Measurements from ENCODE around the gene PTOV1. TPM values are rescaled to one million over a fixed set of nuclear protein-coding genes. Genes with fewer than 3 reads are reported as not detected.

The PTOV1 gene
- total RNA-seq, 4 donors from 2014 or later = 88.3 to 148 (median 98.9) TPM

DNA sequence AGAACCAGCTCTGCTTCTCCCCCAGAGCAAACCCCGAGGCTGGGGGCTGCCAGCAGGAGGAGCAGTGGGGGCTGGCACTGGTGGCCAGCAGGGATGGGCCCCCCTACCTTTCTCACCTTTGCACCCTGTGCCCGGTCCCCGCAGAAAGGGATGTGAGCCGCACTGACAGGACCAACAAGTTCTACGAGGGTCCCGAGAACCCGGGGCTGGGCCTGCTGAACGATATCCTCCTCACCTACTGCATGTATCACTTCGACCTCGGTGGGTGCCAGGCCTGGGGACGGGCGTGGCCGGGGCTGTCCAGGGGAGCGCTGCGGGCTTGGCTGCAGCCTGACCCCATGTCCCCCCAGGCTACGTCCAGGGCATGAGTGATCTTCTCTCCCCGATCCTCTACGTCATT lies 33.1 kb downstream of the PTOV1 start:
- H3K27me3 ChIP-seq = no peaks in the 10 kb centered on the region
- H3K9me3 ChIP-seq = no peaks in the 10 kb centered on the region
- H3K4me3 ChIP-seq (replicated peaks in 1 of 3) = no peak overlapping the region
- H3K36me3 ChIP-seq = peaks cover 54 to 69% of the 10 kb centered on the region in 2 donors
- H3K27ac ChIP-seq = no peak overlapping the region
- H3K4me1 ChIP-seq = no peaks in the 10 kb centered on the region
- 93 to 94% methylated on average over 8 to 18 of the region's 18 CpGs for WGBS, 2 donors
- DNase-seq = no peak
- intact Hi-C loops (cut with DNase I) = no loop called here
- TF ChIP-seq POLR2A (IDR thresholded peaks at IDR 0.05) = no peak
- TF ChIP-seq, protein P1, sequence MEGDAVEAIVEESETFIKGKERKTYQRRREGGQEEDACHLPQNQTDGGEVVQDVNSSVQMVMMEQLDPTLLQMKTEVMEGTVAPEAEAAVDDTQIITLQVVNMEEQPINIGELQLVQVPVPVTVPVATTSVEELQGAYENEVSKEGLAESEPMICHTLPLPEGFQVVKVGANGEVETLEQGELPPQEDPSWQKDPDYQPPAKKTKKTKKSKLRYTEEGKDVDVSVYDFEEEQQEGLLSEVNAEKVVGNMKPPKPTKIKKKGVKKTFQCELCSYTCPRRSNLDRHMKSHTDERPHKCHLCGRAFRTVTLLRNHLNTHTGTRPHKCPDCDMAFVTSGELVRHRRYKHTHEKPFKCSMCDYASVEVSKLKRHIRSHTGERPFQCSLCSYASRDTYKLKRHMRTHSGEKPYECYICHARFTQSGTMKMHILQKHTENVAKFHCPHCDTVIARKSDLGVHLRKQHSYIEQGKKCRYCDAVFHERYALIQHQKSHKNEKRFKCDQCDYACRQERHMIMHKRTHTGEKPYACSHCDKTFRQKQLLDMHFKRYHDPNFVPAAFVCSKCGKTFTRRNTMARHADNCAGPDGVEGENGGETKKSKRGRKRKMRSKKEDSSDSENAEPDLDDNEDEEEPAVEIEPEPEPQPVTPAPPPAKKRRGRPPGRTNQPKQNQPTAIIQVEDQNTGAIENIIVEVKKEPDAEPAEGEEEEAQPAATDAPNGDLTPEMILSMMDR (IDR thresholded peaks at IDR 0.05) = no peak

DNA sequence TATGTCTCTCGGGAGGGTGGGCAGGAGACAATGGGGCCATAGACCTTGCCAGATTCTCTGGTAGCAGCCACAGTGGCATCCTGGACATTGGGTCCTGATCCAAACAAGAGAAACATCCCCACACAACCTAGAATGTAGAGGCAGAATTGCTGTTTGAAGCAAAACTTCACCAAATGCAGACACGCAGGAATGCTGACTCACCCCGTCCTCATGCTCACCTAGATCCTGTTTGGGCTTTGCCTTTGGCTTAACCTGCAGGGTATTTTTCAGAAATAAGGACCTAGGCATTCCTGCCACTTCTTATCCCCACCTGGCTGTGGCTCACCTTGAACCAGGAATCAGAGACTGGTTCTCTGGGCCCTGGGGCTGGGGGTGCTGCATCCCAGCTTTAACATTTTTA lies 33.8 kb downstream of the PTOV1 start:
- WGBS, 2 donors = 88 to 100% methylated on average over 3 of the region's 3 CpGs
- Histone ChIP-seq H3K4me3 (replicated peaks in 1 of 3) (no peak overlapping the region), H3K9me3 (no peaks in the 10 kb centered on the region), H3K27me3 (no peaks in the 10 kb centered on the region), H3K27ac (no peak overlapping the region), H3K4me1 (peaks cover 0 to 3% of the 10 kb centered on the region in 2 donors), H3K36me3 (peaks cover 54 to 63% of the 10 kb centered on the region in 2 donors)
- intact Hi-C loops (cut with DNase I) = no loop called here
- TF ChIP-seq, protein P1 (IDR thresholded peaks at IDR 0.05) = no peak
- no peak for TF ChIP-seq POLR2A (IDR thresholded peaks at IDR 0.05)
- DNase-seq = no peak

DNA sequence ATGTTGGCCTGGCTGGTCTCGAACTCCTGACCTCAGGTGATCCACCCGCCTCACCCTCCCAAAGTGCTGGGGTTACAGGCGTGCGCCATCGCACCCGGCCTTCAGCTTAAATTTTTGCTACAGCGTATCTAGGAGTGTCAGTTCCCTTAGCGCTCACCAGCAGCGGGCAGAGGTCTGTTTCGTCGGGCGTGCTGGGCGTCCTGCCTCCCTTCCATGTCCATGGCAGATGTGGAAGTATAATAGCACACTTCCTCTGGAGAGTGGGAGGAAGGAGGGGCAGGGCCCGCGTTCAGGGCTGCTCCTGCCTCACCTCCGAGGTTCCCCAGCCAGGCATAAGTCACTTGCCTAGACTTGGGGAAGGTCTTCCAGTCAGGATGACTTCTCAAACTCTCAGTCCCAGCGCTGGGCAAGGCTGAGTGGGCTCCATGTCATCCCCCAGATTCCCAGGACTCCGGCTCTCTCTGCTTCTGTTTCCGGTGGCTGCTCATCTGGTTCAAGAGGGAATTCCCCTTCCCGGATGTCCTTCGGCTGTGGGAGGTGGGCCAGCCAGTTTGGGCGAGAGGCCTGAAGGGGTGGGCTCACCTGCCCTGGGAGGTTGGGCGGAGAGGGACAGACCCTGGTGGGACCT lies 36.2 kb downstream of the PTOV1 start:
- no peak for DNase-seq
- TF ChIP-seq POLR2A (IDR thresholded peaks at IDR 0.05) = no peak
- TF ChIP-seq, protein P1 (IDR thresholded peaks at IDR 0.05) = no peak
- WGBS, 2 donors = 74 to 88% methylated on average over 9 to 23 of the region's 23 CpGs
- no peaks in the 10 kb centered on the region for H3K27me3 ChIP-seq
- no peaks in the 10 kb centered on the region for H3K9me3 ChIP-seq
- H3K4me3 ChIP-seq (replicated peaks in 1 of 3) = no peak overlapping the region
- intact Hi-C loops (cut with DNase I) = no loop called here
- peaks cover 33 to 40% of the 10 kb centered on the region in 2 donors for H3K36me3 ChIP-seq
- no peak overlapping the region for H3K27ac ChIP-seq
- peaks cover 5 to 12% of the 10 kb centered on the region in 2 donors for H3K4me1 ChIP-seq

DNA sequence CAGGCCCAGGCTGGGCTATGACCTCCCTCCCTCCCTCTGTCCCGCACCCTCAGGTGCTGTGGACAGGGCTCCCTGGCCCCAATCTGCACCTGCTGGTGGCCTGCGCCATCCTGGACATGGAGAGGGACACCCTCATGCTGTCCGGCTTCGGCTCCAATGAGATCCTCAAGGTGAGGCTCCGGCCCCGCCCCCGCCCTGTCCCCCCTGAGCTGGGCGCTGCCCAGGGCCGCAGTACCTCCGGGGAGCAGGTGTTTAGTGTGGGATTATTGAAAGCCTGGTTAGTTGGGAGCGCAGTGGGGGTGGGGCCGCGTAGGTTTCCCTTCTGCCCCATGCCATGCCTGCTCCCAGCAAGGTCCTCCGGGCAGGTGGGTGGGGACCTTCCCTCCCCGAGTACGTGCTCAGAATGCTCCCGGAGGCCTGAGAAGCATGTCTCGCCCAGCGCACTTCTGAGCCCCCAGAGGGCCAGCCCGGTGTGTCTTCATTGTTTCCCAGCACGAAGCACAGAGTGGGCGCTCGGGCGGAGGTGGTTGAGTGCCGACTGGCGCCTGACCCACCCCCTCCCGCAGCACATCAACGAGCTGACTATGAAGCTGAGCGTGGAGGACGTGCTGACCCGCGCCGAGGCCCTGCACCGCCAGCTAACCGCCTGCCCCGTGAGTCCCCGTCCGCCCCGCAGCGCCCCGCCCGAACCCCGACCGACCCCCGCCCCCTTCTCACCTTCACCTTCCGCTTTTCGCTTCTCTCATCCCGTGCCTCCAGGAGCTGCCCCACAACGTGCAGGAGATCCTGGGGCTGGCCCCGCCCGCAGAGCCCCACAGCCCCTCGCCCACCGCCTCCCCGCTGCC lies 36.9 kb downstream of the PTOV1 start:
- Histone ChIP-seq H3K27ac (no peak overlapping the region), H3K4me3 (replicated peaks in 1 of 3) (no peak overlapping the region), H3K9me3 (no peaks in the 10 kb centered on the region), H3K27me3 (no peaks in the 10 kb centered on the region), H3K36me3 (peaks cover 25 to 32% of the 10 kb centered on the region in 2 donors), H3K4me1 (peaks cover 5 to 12% of the 10 kb centered on the region in 2 donors)
- no peak for DNase-seq
- intact Hi-C loops (cut with DNase I) = no loop called here
- WGBS, 2 donors = 83 to 84% methylated on average over 20 to 41 of the region's 54 CpGs
- no peak for TF ChIP-seq POLR2A (IDR thresholded peaks at IDR 0.05)
- TF ChIP-seq, protein P1 (IDR thresholded peaks at IDR 0.05) = no peak

DNA sequence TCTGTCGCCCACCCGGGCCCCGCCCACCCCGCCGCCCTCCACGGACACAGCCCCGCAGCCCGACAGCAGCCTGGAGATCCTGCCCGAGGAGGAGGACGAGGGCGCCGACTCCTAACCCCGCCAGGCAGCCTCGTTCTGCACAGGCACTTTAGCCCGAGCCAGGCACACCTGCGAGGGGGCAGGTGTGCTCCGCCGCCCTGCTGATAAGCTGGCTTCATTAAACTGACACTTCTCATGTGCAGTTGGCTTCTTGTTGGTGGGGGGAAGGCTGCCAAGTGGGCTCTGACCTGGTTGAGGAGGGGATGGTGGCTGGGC lies 37.5 kb downstream of the PTOV1 start:
- DNase-seq = no peak
- no peaks in the 10 kb centered on the region for H3K27me3 ChIP-seq
- H3K4me3 ChIP-seq (replicated peaks in 1 of 3) = no peak overlapping the region
- WGBS, 2 donors = 80 to 91% methylated on average over 15 of the region's 18 CpGs
- no peaks in the 10 kb centered on the region for H3K9me3 ChIP-seq
- TF ChIP-seq, protein P1 (IDR thresholded peaks at IDR 0.05) = no peak
- TF ChIP-seq POLR2A (IDR thresholded peaks at IDR 0.05) = no peak
- intact Hi-C loops (cut with DNase I) = no loop called here
- H3K27ac ChIP-seq = no peak overlapping the region
- H3K4me1 ChIP-seq = peaks cover 5 to 12% of the 10 kb centered on the region in 2 donors
- peaks cover 20 to 26% of the 10 kb centered on the region in 2 donors for H3K36me3 ChIP-seq
